LHCN-M2 (cell line): ENCODE results near the gene FOXD3. TPM values are rescaled to one million over a fixed set of nuclear protein-coding genes. Genes with fewer than 3 reads are reported as not detected.
A peak's percentile ranks its signal among the peaks of the same experiment; 100 is the strongest.

Experiments
- DNase-seq: peaks from one replicate; pipeline ENCODE4 v3.0.0-alpha.2; 2012; ENCODE audit warnings: low read depth
- total RNA-seq: library from RNA; depleted of rRNA; stranded (reverse); fragments of >200 nt; gene quantifications from 2 replicates; pipeline ENCODE4 v1.2.3, GENCODE V29; 2014; rRNA removed

The FOXD3 gene
- total RNA-seq, 1 experiment from 2014 or later, result not detected

DNA sequence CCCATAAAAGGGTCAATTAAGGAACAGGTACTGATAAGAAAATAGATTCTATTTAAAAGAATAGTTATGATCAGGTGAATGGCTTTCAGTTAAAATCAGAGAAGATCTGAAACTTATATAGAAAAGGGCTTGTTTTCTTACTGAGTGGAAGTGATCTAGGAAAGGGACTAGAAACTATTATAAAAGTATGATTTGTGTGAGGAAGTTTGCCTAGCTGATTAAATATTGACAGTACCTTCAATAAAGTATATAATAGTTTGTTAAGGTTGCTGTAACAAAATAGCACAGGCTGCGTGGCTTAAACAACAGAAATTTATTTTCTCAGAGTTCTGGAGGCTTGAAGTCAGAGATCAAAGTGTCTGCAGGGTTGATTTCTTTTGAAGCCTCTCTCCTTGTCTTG lies 39.7 kb downstream of the FOXD3 start:
- no peak for DNase-seq

GRCh38 chr1:63362578-63362977 lies 40.2 kb downstream of the FOXD3 start:
- no peak for DNase-seq

DNA sequence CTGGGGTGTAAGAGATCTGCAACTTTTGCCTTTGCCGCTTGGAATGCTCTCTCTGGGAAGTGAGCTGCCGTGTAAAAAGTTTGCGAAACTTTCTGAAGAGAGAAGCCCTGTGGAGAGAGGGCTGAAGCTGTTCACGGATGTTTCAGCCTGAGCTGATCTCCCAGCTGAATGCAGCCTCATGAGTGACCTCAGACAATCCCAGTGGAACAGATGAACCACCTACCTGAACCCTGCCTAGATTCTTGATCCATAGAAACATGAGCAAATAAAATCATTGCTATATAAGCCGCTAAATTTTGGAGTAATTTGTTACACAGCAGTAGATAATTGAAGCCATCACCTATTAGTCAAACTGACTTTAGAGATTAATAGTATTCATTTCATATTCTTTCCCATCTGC lies 40.6 kb downstream of the FOXD3 start:
- DNase-seq, result no peak

DNA sequence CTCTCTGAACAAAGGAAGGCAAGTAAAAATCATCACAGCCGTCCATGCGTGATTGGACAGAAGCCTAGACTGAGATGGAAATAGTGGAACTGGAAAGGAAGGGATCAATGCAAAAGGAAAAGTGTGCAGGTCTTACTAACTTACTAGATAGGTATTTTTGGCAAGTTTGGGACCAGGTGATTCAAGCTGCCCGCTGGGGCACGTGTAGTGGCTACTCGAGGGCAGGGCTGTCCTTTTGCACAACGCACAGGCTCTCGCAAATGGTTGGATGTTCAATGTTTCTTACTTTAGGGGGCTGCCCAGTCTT lies 44.5 kb downstream of the FOXD3 start:
- DNase-seq, result no peak

GRCh38 chr1:63367215-63368103 lies 45.1 kb downstream of the FOXD3 start, which contains the start of gene ALG6:
Gene ALG6 (plus strand): TSS chr1:63367627. CDS start chr1:63370978, 3,351 bp downstream.
- DNase-seq, result peak; percentile 89

GRCh38 chr1:63368131-63368530 lies 45.8 kb downstream of the FOXD3 start:
- peak; percentile 2 for DNase-seq

Other genes starting within 250 kb of the FOXD3 start
- gene ALG6, start 45.1 kb downstream of the FOXD3 start, total RNA-seq, result 14.2 and 14.4 TPM in 2 replicates
- 22.1 and 24.9 TPM in 2 replicates for gene ITGB3BP, start 200.7 kb downstream of the FOXD3 start, total RNA-seq
- 3.6 and 5.6 TPM in 2 replicates for gene EFCAB7, start 201.0 kb downstream of the FOXD3 start, total RNA-seq